ENCODE data around the gene RPL23.
"Not testable (repeated sequence)": the region's sequence is repeated elsewhere in the genome, so short reads cannot be mapped to it uniquely, and the experiment has no call there.

The RPL23 gene

GRCh38 chr17:38867179-38867967 lies 13.9 kb upstream of the RPL23 start:
- DNase-seq, result peak in 3 of 4 experiments; percentile 16 to 57 (median 37)

GRCh38 chr17:38864636-38865398 lies 11.3 kb upstream of the RPL23 start:
- DNase-seq, result no peak

DNA sequence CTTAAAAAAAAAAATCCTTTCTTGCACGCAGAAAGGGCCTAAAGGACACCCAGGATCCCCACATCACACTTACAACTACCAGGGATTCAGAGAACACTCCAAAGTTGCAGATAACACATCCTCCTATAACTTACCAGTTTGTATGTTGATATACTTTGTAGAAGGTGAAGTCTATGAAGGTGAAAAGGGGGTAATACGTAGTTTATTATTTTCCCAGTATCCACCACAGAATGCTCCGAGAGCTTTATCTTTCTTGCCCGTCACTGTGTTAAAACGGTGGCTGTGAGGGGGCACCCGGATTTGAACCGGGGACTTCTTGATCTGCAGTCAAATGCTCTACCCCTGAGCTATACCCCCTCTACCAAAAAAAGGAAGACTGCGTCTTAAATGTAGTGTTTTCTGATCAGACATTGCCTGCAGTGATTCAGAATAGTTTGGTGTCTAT lies 7.9 kb upstream of the RPL23 start:
- no peak for DNase-seq

DNA sequence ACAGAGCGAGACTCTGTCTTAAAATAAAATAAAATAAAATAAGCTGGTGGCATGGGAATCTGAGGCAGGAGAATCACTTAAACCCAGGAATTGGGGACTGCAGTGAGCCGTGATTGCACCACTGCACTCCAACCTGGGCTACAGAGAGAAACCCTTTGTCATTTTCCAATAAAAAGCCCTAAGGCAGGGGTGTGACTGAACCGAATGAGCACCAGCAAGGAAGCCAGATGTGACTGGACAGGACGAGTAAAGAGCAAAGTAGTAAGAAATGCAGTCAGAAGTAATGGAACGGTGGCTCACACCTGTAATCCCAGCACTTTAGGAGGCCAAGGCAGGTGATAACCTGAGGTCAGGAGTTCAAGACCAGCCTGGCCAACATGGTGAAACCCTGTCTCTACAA lies 3.8 kb upstream of the RPL23 start:
- no peak for DNase-seq

- DNase-seq, result not testable (repeated sequence)
Observed at GRCh38 chr17:38855101-38855714, 1.7 kb upstream of the RPL23 start.

- DNase-seq, result no peak
Observed at GRCh38 chr17:38852771-38853291, 690 bp downstream of the RPL23 start.

- no peak for DNase-seq
Observed at GRCh38 chr17:38851434-38851833, 2.1 kb downstream of the RPL23 start.

GRCh38 chr17:38850374-38850773 lies 3.1 kb downstream of the RPL23 start:
- DNase-seq, result no peak

- DNase-seq, result no peak
Observed at GRCh38 chr17:38848939-38849605, 4.4 kb downstream of the RPL23 start.

DNA sequence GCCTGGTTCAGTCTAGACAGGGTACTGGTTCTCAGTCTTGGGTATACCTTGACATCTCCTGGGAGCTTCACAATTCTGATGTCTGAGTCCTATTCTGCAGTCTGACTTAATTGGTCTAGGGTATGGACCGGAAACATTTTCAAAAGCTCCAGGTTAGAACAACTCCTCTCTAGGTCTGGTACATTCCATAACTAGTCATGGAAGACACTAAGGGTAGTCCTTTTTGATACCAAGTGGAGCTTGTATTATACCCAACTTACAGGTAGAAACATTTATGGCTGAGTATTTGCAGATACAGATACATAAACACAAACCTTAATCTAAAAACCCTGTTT lies 5.0 kb downstream of the RPL23 start:
- no peak for DNase-seq

- no peak for DNase-seq
Observed at GRCh38 chr17:38844261-38844757, 9.2 kb downstream of the RPL23 start.

DNA sequence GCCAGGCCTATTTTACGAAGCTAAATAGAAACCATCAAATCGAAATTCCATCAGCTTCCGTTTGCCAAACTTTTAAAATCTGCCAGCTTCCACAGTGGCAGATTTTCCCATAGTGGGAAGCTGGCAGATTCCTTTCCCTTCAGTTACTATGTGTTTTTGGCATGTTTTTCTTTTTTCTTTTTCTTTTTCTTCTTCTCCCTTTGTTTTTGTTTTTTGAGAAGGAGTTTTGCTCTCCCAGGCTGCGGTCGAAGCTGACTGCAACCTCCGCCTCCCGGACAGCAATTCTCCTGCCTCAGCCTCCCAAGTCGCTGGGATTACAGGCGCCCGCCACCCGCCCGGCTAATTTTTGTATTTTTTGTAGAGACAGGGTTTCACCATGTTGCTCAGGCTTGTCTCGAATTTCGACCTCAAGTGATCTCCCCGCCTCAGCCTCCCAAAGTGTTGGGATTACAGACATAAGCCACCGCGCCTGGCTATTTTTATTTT lies 27.7 kb downstream of the RPL23 start:
- no peak for DNase-seq

DNA sequence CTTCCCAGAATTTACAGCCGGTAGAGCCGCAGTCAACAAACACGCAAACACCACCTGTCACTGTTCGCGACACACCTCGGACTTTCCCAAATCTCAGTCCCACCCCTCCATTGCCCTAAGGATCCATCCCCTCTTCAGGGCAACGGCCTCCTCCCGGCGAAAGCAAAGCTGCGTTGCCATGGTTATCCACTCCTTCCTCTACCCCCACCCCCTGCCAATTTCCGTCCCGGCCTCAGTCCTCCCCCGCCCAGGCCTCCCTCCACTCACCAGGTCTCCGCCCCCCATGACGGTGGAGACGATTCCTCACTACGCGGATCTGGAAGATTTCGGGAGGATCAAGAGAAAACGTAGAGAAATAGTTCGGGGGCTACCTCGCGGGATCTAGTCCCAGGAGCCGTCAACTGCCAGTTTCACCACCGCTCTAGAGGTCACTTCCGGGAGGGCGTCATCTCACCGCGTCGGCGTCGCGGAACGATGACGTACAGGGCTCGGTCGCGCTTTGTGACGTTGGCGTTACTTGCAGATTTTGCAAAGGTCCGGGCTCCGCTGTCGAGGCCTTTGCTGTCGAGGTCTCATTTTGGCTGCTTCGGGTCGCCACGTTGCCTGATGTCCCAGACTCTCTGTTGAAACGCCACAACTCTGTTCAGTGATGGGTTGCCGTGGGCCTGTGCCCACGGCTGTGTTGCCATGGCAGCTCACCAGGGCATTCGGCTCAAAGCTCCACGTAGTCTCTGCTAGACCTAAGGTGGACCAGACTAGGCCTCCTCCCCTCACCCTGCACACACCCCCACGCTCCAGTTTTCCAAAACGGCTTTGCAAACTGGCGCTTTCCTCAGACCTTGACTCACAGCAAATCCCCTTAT lies 28.4 kb downstream of the RPL23 start, which contains the start of gene CWC25:
TSS of gene CWC25 (minus strand) at position 423 of the 863 bp plus-strand sequence. CDS start at position 285, 138 bp downstream.
- peak; percentile 87 to 98 (median 93) for DNase-seq

DNA sequence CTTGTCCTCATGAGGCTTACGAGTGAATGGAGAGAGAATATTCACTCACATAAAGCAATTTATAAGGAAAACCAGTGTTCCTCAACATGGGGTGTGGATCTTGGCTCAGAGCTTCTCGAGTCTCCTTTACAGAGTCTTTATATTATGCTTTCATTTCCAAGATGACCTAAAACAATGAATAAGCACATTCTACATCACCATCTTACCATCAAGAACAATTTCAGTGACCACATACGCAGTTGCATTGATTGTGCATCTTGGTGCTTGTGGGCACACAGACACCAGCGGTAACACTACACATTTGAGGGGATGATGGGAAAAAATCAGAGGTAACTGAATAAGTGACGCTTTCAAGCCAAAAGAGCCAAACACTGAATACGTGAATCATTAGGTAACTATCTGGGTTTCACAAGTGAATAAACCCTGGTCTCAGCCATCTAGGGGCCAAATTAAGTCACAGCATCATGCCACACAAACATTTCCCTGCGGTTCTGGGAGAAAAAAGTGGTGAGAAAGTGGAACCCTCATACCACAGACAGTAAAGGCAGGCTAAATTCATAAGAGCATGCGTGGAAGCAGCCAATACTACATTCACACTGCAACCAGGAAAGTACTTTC lies 37.8 kb downstream of the RPL23 start:
- no peak for DNase-seq

DNA sequence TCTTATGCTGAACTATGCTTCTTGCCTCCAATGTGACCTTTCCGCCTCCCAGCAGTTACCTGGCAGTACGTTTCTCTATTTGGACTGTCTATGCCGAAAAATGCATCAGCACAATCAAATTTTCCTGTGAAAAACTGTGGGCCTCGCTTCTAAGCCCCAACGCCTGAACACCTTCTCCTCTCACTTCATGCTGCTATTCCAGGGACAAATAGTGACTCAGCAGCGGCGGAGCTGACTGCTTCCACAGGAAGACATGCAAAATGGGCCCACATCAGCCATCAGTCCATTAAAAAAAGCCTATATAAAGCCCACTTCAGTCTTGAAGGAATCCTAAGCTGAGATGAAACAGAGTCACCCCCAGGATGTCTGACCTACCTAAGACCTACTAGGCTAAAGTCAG lies 43.7 kb downstream of the RPL23 start:
- no peak for DNase-seq

- DNase-seq, result no peak
Observed at GRCh38 chr17:38800237-38800760, 53.2 kb downstream of the RPL23 start.

GRCh38 chr17:38799501-38800236 lies 53.9 kb downstream of the RPL23 start, which contains the start of gene PIP4K2B:
TSS of gene PIP4K2B (minus strand) at chr17:38799556. CDS start at chr17:38799424, 132 bp downstream.
- peak; percentile 70 to 81 (median 74) for DNase-seq

DNA sequence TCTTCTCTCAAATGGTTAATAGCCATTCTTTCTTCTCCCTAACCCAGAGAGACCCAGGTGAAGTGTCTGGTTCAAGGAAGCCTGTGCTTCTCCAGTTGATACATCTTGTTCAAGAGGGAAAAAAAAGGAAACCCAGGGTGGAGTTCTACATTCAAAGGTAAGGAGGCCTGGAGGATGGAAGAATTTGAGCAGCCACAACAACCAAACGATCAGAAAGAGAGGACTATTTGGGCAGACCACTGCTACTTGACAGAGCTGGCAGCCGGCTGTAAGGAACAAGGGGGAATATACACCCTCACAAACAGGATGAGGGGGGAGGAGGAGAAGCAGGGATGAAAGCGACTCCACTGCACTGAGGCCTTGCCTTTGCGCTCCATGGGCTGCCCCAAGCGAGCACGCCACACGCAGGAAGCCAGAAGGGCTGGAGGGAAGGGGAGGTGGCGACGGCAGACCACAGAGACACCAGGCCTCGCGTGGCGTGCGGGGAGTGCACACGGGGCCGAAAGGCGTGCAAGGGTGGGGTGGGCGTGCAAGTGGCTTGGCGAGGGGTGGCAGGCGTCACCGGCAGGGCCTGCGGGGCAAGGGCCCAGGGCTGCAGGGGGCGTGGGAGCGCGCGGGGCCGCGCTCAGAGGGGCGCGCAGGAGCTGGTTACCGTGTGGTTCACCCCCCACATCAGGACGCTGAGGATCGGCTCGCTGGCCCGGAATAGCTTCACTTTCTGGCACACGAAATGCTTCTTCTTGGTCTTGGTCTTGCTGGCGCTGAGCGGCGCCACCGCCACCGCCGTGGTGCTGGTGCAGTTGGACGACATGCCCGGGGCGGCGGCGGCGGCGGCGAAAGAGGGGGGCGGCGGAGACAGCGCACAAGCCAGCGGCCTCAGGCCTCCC lies 54.7 kb downstream of the RPL23 start:
- DNase-seq, result peak in 2 of 4 experiments; percentile 17 to 29

All from activated naive CD4-positive, alpha-beta T cell (primary cell).